SK-N-SH (cell line): Measurements from ENCODE around the gene TMEM269. TPM values are rescaled to one million over a fixed set of nuclear protein-coding genes. Genes with fewer than 3 reads are reported as not detected.

Source experiments
- CTCF ChIA-PET: fragments of 300-600, 350-600 bp; formaldehyde crosslinking; extraction: SDS; loops from one replicate; lab custom pipeline; 2021; lab: Yijun Ruan, JAX
- POLR2A ChIA-PET: fragments of 350-600 bp; sonication (Branson Sonifier 250); formaldehyde crosslinking; extraction: SDS; loops from one replicate; lab custom pipeline; 2020; ENCODE audit warnings: antibody characterized with exemption, inconsistent platforms; lab: Yijun Ruan, JAX
- DNase-seq: peaks from one replicate; pipeline ENCODE4 v3.0.0; 2012
- H2AFZ ChIP-seq: fragments of 200-600 bp; sonication (generic); 2 replicates; pipeline ENCODE4 v1.8.1; 2016; ENCODE audit warnings: antibody characterized with exemption, mild to moderate bottlenecking, low read depth
- H3F3A ChIP-seq: fragments of 200-600 bp; sonication (generic); replicated peaks from 2 replicates; pipeline ENCODE3; 2016; ENCODE audit warnings: antibody characterized with exemption, mild to moderate bottlenecking; ENCODE audit not compliant: insufficient read depth
- H3K27ac ChIP-seq, 2 experiments: fragments of 200-500 bp in 1 of 2; fragments of 200-600 bp in 1 of 2; sonication (Bioruptor generic) in 1 of 2; sonication (generic), shearing (Covaris generic) in 1 of 2; 2 replicates each; pipeline versions ENCODE4 v1.5.1 to v1.6.1; 2014 to 2016; ENCODE audit warnings: low read depth in 2 of 2, inconsistent platforms in 1 of 2, low read length in 1 of 2, mild to moderate bottlenecking in 1 of 2, mixed read lengths in 1 of 2
- H3K27me3 ChIP-seq: fragments of 200-600 bp; sonication (generic), shearing (Covaris generic); 2 replicates; pipeline ENCODE4 v1.6.1; 2016; ENCODE audit warnings: mixed run types; ENCODE audit not compliant: insufficient read depth
- H3K36me3 ChIP-seq, 2 experiments: fragments of 200-500 bp in 1 of 2; fragments of 200-600 bp in 1 of 2; sonication (Bioruptor generic) in 1 of 2; sonication (generic) in 1 of 2; replicated peaks in 1 of 2; 2 replicates each; pipeline versions ENCODE3 to v1.5.1; 2014 to 2016; ENCODE audit warnings: low read length in 1 of 2, mild to moderate bottlenecking in 1 of 2; ENCODE audit not compliant: insufficient read depth in 2 of 2, control insufficient read depth in 1 of 2
- H3K4me1 ChIP-seq, 2 experiments: fragments of 200-500 bp in 1 of 2; fragments of 200-600 bp in 1 of 2; sonication (Bioruptor generic) in 1 of 2; sonication (generic), shearing (Covaris generic) in 1 of 2; 2 replicates each; pipeline versions ENCODE4 v1.5.1 to v1.6.1; 2014 to 2016; ENCODE audit warnings: low read depth in 1 of 2, low read length in 1 of 2, mixed run types in 1 of 2; ENCODE audit not compliant: insufficient read depth in 2 of 2, control insufficient read depth in 1 of 2
- H3K4me2 ChIP-seq: fragments of 200-600 bp; sonication (generic), shearing (Covaris generic); 2 replicates; pipeline ENCODE4 v1.6.1; 2017; ENCODE audit warnings: mixed run types
- H3K4me3 ChIP-seq, 2 experiments: fragments of 200-500 bp in 1 of 2; fragments of 200-600 bp in 1 of 2; sonication (Bioruptor generic) in 1 of 2; sonication (generic), shearing (Covaris generic) in 1 of 2; 2 replicates each; pipeline versions ENCODE4 v1.5.1 to v1.8.1; 2014 to 2016; ENCODE audit warnings: low read depth in 2 of 2, inconsistent platforms in 1 of 2, low read length in 1 of 2, mild to moderate bottlenecking in 1 of 2, mixed read lengths in 1 of 2, moderate library complexity in 1 of 2
- H3K79me2 ChIP-seq: fragments of 200-600 bp; sonication (generic); 2 replicates; pipeline ENCODE4 v1.8.1; 2017; ENCODE audit warnings: mild to moderate bottlenecking; ENCODE audit not compliant: insufficient read depth
- H3K9ac ChIP-seq: fragments of 200-600 bp; sonication (generic); 2 replicates; pipeline ENCODE4 v1.6.1; 2017; ENCODE audit warnings: mixed run types
- H3K9me2 ChIP-seq: fragments of 200-600 bp; sonication (generic); 2 replicates; pipeline ENCODE4 v1.6.1; 2017; ENCODE audit warnings: mixed run types
- H3K9me3 ChIP-seq: fragments of 200-600 bp; sonication (generic); 2 replicates; pipeline ENCODE4 v1.6.1; 2017; ENCODE audit warnings: mixed run types, mild to moderate bottlenecking, moderate library complexity
- H4K20me1 ChIP-seq: fragments of 200-600 bp; sonication (generic); 2 replicates; pipeline ENCODE4 v1.6.1; 2017; ENCODE audit warnings: mild to moderate bottlenecking, mixed run types; ENCODE audit not compliant: insufficient read depth
- CHD2 ChIP-seq: fragments of 150-350 bp; IDR thresholded peaks from 2 replicates; pipeline ENCODE4 v1.6.1; 2018; ENCODE audit warnings: low read length; ENCODE audit not compliant: partially characterized antibody
- CTCF ChIP-seq: fragments of 200-600 bp; sonication (generic); IDR thresholded peaks from 2 replicates; pipeline ENCODE4 v1.6.1; 2017; ENCODE audit warnings: antibody characterized with exemption, mild to moderate bottlenecking, moderate library complexity
- EP300 ChIP-seq, 2 experiments: IDR thresholded peaks; 2 replicates each; pipeline versions ENCODE4 v1.4.0 to v1.6.1; 2012; ENCODE audit warnings: borderline replicate concordance in 1 of 2, low read depth in 1 of 2, low read length in 1 of 2
- EZH2phosphoT487 ChIP-seq: fragments of 200-600 bp; sonication (generic); IDR thresholded peaks from 2 replicates; pipeline ENCODE4 v1.6.1; 2017; ENCODE audit warnings: low read depth, mixed run types, mild to moderate bottlenecking, antibody characterized with exemption, moderate library complexity, borderline replicate concordance
- FOSL2 ChIP-seq: IDR thresholded peaks from 2 replicates; pipeline ENCODE4 v1.4.0; 2012; ENCODE audit warnings: low read depth, mild to moderate bottlenecking, moderate library complexity, borderline replicate concordance
- FOXJ3 ChIP-seq: sonication (generic); formaldehyde crosslinking; IDR thresholded peaks from 2 replicates; pipeline ENCODE4 v1.5.1; 2020; ENCODE audit warnings: mild to moderate bottlenecking, missing genetic modification reagents
- FOXM1 ChIP-seq: IDR thresholded peaks from 2 replicates; pipeline ENCODE4 v1.4.0; 2012; ENCODE audit warnings: low read depth, mild to moderate bottlenecking
- JUND ChIP-seq: IDR thresholded peaks from 2 replicates; pipeline ENCODE4 v1.4.0; 2012
- MEF2A ChIP-seq: IDR thresholded peaks from 2 replicates; pipeline ENCODE4 v1.4.0; 2012; ENCODE audit warnings: low read depth, borderline replicate concordance
- RAD21 ChIP-seq: IDR thresholded peaks from 2 replicates; pipeline ENCODE4 v1.6.1; 2012; ENCODE audit warnings: mild to moderate bottlenecking, low read length
- RCOR1 ChIP-seq: fragments of 150-350 bp; IDR thresholded peaks from 2 replicates; pipeline ENCODE4 v1.6.1; 2017; ENCODE audit warnings: antibody characterized with exemption, low read length
- RFX5 ChIP-seq: IDR thresholded peaks from 2 replicates; pipeline ENCODE4 v1.6.1; 2012; ENCODE audit warnings: mild to moderate bottlenecking, improper control_type of control experiment, low read length
- RXRA ChIP-seq: IDR thresholded peaks from 2 replicates; pipeline ENCODE4 v1.4.0; 2012; ENCODE audit warnings: low read depth, mild to moderate bottlenecking, borderline replicate concordance
- SIN3A ChIP-seq: IDR thresholded peaks from 2 replicates; pipeline ENCODE4 v1.6.1; 2012; ENCODE audit warnings: low read depth, mild to moderate bottlenecking, low read length, moderate library complexity, borderline replicate concordance
- USF2 ChIP-seq: fragments of 150-350 bp; IDR thresholded peaks from 2 replicates; pipeline ENCODE4 v1.6.1; 2017; ENCODE audit warnings: antibody characterized with exemption, low read length, low read depth, borderline replicate concordance
- YY1 ChIP-seq: IDR thresholded peaks from 2 replicates; pipeline ENCODE4 v1.4.0; 2012; ENCODE audit warnings: low read depth, mild to moderate bottlenecking
- WGBS: methylation state at CpG from one replicate; pipeline ENCODE4 v1.1.6; 2017; ENCODE audit warnings: low lambda C conversion rate; 5-methylcytosine and 5-hydroxymethylcytosine counted together
- polyA plus RNA-seq, 3 experiments: library from polyadenylated mRNA; depleted of rRNA; stranded (reverse); fragments of >200 nt; gene quantifications; 2 replicates each; pipeline ENCODE4 v1.2.3, GENCODE V29; 2012
- TF ChIP-seq, protein P1 (sequence below): IDR thresholded peaks from 2 replicates; pipeline ENCODE4; 2012
- TF ChIP-seq, protein P2 (sequence below): IDR thresholded peaks from 2 replicates; pipeline ENCODE4 v1.4.0; 2012; ENCODE audit warnings: low read depth

TMEM269 gene
- polyA plus RNA-seq, 1 of the 3 experiments (the other 2 are of a cell fraction): 0.05 TPM

- Histone ChIP-seq H3K4me1 (peaks cover 0 to 6% of the 10 kb centered on the region in 2 experiments; a peak in 1 of 4 replicates), H3K9me3 (no peaks in the 10 kb centered on the region), H3K4me2 (no peak overlapping the region), H3K27ac (no peak overlapping the region), H4K20me1 (no peaks in the 10 kb centered on the region), H3K79me2 (no peaks in the 10 kb centered on the region), H3K4me3 (no peak overlapping the region), H3K9me2 (no peaks in the 10 kb centered on the region), H3K36me3 (peaks cover 0 to 3% of the 10 kb centered on the region in 2 experiments), H3F3A (no peaks in the 10 kb centered on the region), H2AFZ (no peak overlapping the region), H3K27me3 (no peaks in the 10 kb centered on the region), H3K9ac (no peak overlapping the region)
- WGBS: 100% methylated on average over 1 of the region's 1 CpG
- ChIA-PET POLR2A (no interaction called here), CTCF (interaction anchor here (1.4 to 2.2 kb wide), 2 partner anchors 10 to 285 kb away, joined by 4 to 7 read pairs; no protein-coding TSS in a partner anchor)
- TF ChIP-seq, protein P1, sequence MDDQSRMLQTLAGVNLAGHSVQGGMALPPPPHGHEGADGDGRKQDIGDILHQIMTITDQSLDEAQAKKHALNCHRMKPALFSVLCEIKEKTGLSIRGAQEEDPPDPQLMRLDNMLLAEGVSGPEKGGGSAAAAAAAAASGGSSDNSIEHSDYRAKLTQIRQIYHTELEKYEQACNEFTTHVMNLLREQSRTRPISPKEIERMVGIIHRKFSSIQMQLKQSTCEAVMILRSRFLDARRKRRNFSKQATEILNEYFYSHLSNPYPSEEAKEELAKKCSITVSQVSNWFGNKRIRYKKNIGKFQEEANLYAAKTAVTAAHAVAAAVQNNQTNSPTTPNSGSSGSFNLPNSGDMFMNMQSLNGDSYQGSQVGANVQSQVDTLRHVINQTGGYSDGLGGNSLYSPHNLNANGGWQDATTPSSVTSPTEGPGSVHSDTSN: no peak
- TF ChIP-seq RAD21 (no peak), FOSL2 (no peak), RCOR1 (no peak), MEF2A (no peak), RFX5 (no peak), SIN3A (no peak)
- no peak for DNase-seq
These were observed 3.2 kb downstream of the TMEM269 start for GRCh38 chr1:42788021-42788420.

GRCh38 chr1:42793824-42794223 lies 9.0 kb downstream of the TMEM269 start:
- Histone ChIP-seq H3K27ac (no peak overlapping the region), H3K4me1 (no peaks in the 10 kb centered on the region; a peak in 1 of 4 replicates), H4K20me1 (no peaks in the 10 kb centered on the region), H3K79me2 (no peaks in the 10 kb centered on the region), H3K27me3 (no peaks in the 10 kb centered on the region), H3K4me3 (no peak overlapping the region), H3K9ac (no peak overlapping the region), H3K9me2 (no peaks in the 10 kb centered on the region), H3F3A (no peaks in the 10 kb centered on the region), H3K36me3 (no peaks in the 10 kb centered on the region), H3K4me2 (no peak overlapping the region), H2AFZ (no peak overlapping the region), H3K9me3 (no peaks in the 10 kb centered on the region)
- no peak for DNase-seq
- 71% methylated on average over 1 of the region's 2 CpGs for WGBS
- ChIA-PET CTCF (interaction anchor here (0.9 to 4.5 kb wide), 3 partner anchors 12 to 280 kb away, joined by 3 to 24 read pairs (median 4); no protein-coding TSS in a partner anchor), POLR2A (no interaction called here)
- TF ChIP-seq JUND: no peak
- no peak for TF ChIP-seq CHD2
- TF ChIP-seq RXRA: no peak
- TF ChIP-seq, protein P2, sequence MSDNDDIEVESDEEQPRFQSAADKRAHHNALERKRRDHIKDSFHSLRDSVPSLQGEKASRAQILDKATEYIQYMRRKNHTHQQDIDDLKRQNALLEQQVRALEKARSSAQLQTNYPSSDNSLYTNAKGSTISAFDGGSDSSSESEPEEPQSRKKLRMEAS: no peak

- 83% methylated on average over 3 of the region's 3 CpGs for WGBS
- Histone ChIP-seq H3F3A (no peaks in the 10 kb centered on the region), H3K4me1 (no peaks in the 10 kb centered on the region; a peak in 1 of 4 replicates), H3K36me3 (no peaks in the 10 kb centered on the region), H3K9ac (no peak overlapping the region), H3K27ac (no peak overlapping the region), H3K79me2 (no peaks in the 10 kb centered on the region), H3K4me3 (no peak overlapping the region), H3K9me2 (no peaks in the 10 kb centered on the region), H3K9me3 (no peaks in the 10 kb centered on the region), H3K27me3 (no peaks in the 10 kb centered on the region), H2AFZ (no peak overlapping the region), H3K4me2 (no peak overlapping the region), H4K20me1 (no peaks in the 10 kb centered on the region)
- DNase-seq: no peak
- ChIA-PET POLR2A (no interaction called here), CTCF (interaction anchor here (0.6 to 1.9 kb wide), 2 partner anchors 115 to 277 kb away, joined by 3 to 6 read pairs; no protein-coding TSS in a partner anchor)
- TF ChIP-seq JUND: no peak
- TF ChIP-seq CTCF: no peak
- no peak for TF ChIP-seq SIN3A
- TF ChIP-seq YY1: no peak
- TF ChIP-seq EP300 (IDR thresholded peaks at IDR 0.05; ENCODE audit: borderline replicate concordance in 1 of 2, low read depth in 1 of 2, low read length in 1 of 2): no peak
- no peak for TF ChIP-seq FOXJ3 (CRISPR knock-in tag)
- no peak for TF ChIP-seq FOXM1
- TF ChIP-seq RCOR1: no peak
- TF ChIP-seq RXRA: no peak
- no peak for TF ChIP-seq EZH2phosphoT487
- no peak for TF ChIP-seq FOSL2
- TF ChIP-seq USF2: no peak
These were observed 12.6 kb downstream of the TMEM269 start for GRCh38 chr1:42797414-42797813.
